ENCODE results near the gene SYS1. TPM values are rescaled to one million over a fixed set of nuclear protein-coding genes. Genes with fewer than 3 reads are reported as not detected.

The SYS1 gene
- polyA plus RNA-seq, 1 donor from 2014 or later: 16.1 TPM

DNA sequence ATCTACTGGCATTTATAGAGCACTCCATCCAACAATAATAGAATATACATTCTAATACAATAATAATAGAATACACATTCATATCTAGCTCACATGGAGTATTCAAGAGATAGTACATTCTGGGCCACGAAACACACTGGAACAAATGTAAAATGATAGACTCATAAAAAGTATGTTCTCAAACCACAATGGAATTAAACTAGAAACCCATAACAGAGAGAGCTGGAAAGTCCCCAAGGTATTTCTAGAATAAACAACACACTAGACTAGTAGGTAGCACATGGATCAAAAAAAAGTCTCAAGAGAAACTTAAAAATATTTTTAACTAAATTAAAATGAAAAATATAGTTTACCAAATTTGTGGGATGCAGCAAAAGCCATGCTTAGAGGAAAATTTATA, 24.3 kb downstream of the SYS1 start:
- no peaks in the 10 kb centered on the region for H3K27me3 ChIP-seq (ENCODE audit: insufficient read depth, low read depth, low read length)
- no peaks in the 10 kb centered on the region for H3F3A ChIP-seq (ENCODE audit: insufficient read depth, low read length, poor library complexity, severe bottlenecking)
- no peak overlapping the region for H3K4me3 ChIP-seq (ENCODE audit: low read length)
- peaks cover 6% of the 10 kb centered on the region for H3K79me2 ChIP-seq (replicated peaks; ENCODE audit: insufficient read depth, low read length)
- no peaks in the 10 kb centered on the region for H4K20me1 ChIP-seq (ENCODE audit: insufficient read depth)
- H3K4me2 ChIP-seq (ENCODE audit: low read length): no peak overlapping the region
- no peaks in the 10 kb centered on the region for H3K9me2 ChIP-seq (ENCODE audit: insufficient read depth, low read length)
- TF ChIP-seq EP300 (conservative IDR thresholded peaks at IDR 0.05; ENCODE audit: poor library complexity, severe bottlenecking) (no peak), CTCF (IDR thresholded peaks at IDR 0.05; ENCODE audit: poor library complexity, severe bottlenecking) (no peak), MXI1 (conservative IDR thresholded peaks at IDR 0.05; ENCODE audit: poor library complexity, severe bottlenecking) (no peak), POLR2AphosphoS5 (IDR thresholded peaks at IDR 0.05) (no peak)
- no peak overlapping the region for H2AFZ ChIP-seq (ENCODE audit: low read depth, low read length)
- no peaks in the 10 kb centered on the region for H3K36me3 ChIP-seq (ENCODE audit: insufficient read depth, low read length)
- no peak overlapping the region for H3K27ac ChIP-seq (ENCODE audit: low read length)
- no peaks in the 10 kb centered on the region for H3K9me3 ChIP-seq (ENCODE audit: low read length)
- no peak overlapping the region for H3K9ac ChIP-seq (ENCODE audit: low read length)

- Histone ChIP-seq H3K9ac (ENCODE audit: low read length) (no peak overlapping the region), H3K4me2 (ENCODE audit: low read length) (no peak overlapping the region), H3K9me3 (ENCODE audit: low read length) (no peaks in the 10 kb centered on the region), H3K4me3 (ENCODE audit: low read length) (no peak overlapping the region), H4K20me1 (ENCODE audit: insufficient read depth) (no peaks in the 10 kb centered on the region), H3F3A (ENCODE audit: insufficient read depth, low read length, poor library complexity, severe bottlenecking) (no peaks in the 10 kb centered on the region), H3K27me3 (ENCODE audit: insufficient read depth, low read depth, low read length) (no peaks in the 10 kb centered on the region), H3K79me2 (replicated peaks; ENCODE audit: insufficient read depth, low read length) (peaks cover 6% of the 10 kb centered on the region), H2AFZ (ENCODE audit: low read depth, low read length) (no peak overlapping the region), H3K36me3 (ENCODE audit: insufficient read depth, low read length) (no peaks in the 10 kb centered on the region), H3K27ac (ENCODE audit: low read length) (no peak overlapping the region), H3K9me2 (ENCODE audit: insufficient read depth, low read length) (no peaks in the 10 kb centered on the region)
- no peak for TF ChIP-seq EP300 (conservative IDR thresholded peaks at IDR 0.05; ENCODE audit: poor library complexity, severe bottlenecking)
- no peak for TF ChIP-seq EZH2 (IDR thresholded peaks at IDR 0.05; ENCODE audit: borderline replicate concordance, insufficient read depth, low read length, poor library complexity, severe bottlenecking)
- no peak for TF ChIP-seq RAD21 (conservative IDR thresholded peaks at IDR 0.05)
- TF ChIP-seq REST (IDR thresholded peaks at IDR 0.05; ENCODE audit: borderline replicate concordance): no peak
- TF ChIP-seq CTCF (IDR thresholded peaks at IDR 0.05; ENCODE audit: poor library complexity, severe bottlenecking): no peak
- TF ChIP-seq POLR2AphosphoS5 (IDR thresholded peaks at IDR 0.05): no peak
- no peak for TF ChIP-seq MXI1 (conservative IDR thresholded peaks at IDR 0.05; ENCODE audit: poor library complexity, severe bottlenecking)
- TF ChIP-seq SMC3 (conservative IDR thresholded peaks at IDR 0.05; ENCODE audit: poor library complexity): no peak
- no peak for TF ChIP-seq TAF1 (IDR thresholded peaks at IDR 0.05; ENCODE audit: low read depth)
These were observed 28.0 kb downstream of the SYS1 start for GRCh38 chr20:45390931-45391330.

All from neural cell (in vitro differentiated cells).